ENCODE results near the gene UGT1A3.
"Not testable (repeated sequence)": the region's sequence is repeated elsewhere in the genome, so short reads cannot be mapped to it uniquely, and the experiment has no call there.

UGT1A3 gene

GRCh38 chr2:233708942-233709341, 19.9 kb upstream of the UGT1A3 start:
- DNase-seq: no peak

- no peak for DNase-seq
These were observed 17.4 kb upstream of the UGT1A3 start for GRCh38 chr2:233711312-233712008.

GRCh38 chr2:233712611-233713261, 16.1 kb upstream of the UGT1A3 start, which contains the start of gene UGT1A5:
Gene UGT1A5 (plus strand): TSS chr2:233712907. CDS start chr2:233712992, 85 bp downstream.
- DNase-seq: no peak

GRCh38 chr2:233713262-233713615, 15.6 kb upstream of the UGT1A3 start:
- no peak for DNase-seq

- DNase-seq: no peak
These were observed 14.7 kb upstream of the UGT1A3 start for GRCh38 chr2:233714121-233714520.

- DNase-seq: no peak
These were observed 10.3 kb upstream of the UGT1A3 start, which contains the start of gene UGT1A4 for GRCh38 chr2:233718552-233718951. Gene UGT1A4 (plus strand): TSS chr2:233718736. CDS start chr2:233718821, 85 bp downstream.

GRCh38 chr2:233736868-233737653, 8.2 kb downstream of the UGT1A3 start:
- DNase-seq: not testable (repeated sequence)

GRCh38 chr2:233740870-233741269, 12.0 kb downstream of the UGT1A3 start:
- DNase-seq: no peak

DNA sequence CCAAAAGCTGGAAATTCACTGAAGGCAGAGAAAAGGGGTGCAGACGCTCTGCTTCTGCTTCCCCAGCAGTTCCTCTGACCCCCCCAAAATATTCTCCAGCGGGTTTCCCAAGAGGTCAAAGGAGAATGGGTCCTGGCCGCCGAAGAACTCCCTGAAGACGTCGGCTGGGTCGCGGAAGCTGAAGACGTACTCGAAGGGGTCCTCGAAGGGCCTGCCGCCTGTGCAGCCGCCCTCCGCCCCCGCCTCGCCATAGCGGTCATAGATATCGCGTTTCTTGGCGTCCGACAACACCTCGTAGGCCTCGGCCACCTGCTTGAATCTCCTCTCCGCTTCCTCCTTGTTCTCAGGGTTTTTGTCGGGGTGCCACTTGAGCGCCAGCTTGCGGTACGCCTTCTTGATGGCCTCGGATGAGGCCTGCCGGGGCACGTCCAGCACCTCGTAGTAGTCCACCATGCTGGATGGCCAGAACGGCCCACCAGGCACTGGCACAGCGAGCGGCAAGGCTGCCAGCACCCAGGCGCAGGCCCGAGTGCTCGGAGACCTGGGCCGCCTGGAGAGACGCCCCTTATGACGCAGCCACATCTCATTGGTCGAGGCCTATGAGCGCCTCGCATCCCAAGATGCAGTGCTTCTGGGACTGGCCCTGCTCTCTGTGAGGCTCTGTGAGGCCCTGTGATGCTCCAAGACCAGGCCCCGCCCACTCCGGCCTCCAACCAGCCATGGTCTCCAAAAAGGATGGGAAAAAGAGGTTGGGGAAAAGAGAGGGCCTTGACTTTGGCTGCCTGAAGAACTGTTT, 14.8 kb downstream of the UGT1A3 start:
- DNase-seq: no peak

- no peak for DNase-seq
These were observed 16.4 kb downstream of the UGT1A3 start for GRCh38 chr2:233745073-233745755.

DNA sequence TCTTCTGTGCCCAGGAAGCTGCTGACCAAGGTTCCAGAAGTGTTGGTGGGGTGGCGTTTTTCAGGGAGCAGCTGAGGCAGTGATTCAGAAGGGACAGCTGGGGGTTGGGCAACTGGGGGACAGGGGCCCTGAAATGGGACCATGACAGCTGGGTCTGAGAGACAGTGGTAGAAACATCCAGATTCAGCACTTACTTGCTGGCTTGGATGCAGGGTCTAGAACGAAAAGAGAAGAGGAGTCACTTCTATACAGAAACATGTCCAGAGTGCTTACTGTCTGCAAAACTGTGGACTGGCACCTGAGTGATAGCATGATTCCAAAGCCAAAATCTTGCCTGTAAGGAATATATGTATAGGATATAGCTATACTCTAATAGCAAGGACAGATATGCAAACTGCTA, 17.0 kb downstream of the UGT1A3 start:
- DNase-seq: not testable (repeated sequence)

- DNase-seq: no peak
These were observed 17.8 kb downstream of the UGT1A3 start for GRCh38 chr2:233746475-233747282.

- no peak for DNase-seq
These were observed 18.4 kb downstream of the UGT1A3 start for GRCh38 chr2:233747283-233747544.

DNA sequence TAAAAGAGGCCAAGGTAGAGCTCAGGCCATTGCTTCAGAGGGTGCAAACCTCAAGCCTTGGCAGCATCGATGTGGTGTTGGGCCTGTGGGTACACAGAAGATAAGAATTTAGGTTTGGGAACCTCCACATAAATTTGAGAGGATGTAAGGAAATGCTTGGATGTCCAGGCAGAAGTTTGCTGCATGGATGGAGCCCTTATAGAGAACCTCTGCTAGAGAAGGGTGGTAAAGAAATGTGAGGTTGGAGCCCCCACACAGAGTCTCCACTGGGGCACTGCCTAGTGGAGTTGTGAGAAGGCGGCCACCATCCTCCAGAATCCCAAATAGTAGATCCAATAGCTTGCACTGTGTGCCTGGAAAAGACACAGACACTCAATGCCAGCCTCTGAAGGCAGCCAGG, 21.8 kb downstream of the UGT1A3 start:
- not testable (repeated sequence) for DNase-seq

GRCh38 chr2:233751212-233752009, 22.6 kb downstream of the UGT1A3 start:
- DNase-seq: not testable (repeated sequence)

DNA sequence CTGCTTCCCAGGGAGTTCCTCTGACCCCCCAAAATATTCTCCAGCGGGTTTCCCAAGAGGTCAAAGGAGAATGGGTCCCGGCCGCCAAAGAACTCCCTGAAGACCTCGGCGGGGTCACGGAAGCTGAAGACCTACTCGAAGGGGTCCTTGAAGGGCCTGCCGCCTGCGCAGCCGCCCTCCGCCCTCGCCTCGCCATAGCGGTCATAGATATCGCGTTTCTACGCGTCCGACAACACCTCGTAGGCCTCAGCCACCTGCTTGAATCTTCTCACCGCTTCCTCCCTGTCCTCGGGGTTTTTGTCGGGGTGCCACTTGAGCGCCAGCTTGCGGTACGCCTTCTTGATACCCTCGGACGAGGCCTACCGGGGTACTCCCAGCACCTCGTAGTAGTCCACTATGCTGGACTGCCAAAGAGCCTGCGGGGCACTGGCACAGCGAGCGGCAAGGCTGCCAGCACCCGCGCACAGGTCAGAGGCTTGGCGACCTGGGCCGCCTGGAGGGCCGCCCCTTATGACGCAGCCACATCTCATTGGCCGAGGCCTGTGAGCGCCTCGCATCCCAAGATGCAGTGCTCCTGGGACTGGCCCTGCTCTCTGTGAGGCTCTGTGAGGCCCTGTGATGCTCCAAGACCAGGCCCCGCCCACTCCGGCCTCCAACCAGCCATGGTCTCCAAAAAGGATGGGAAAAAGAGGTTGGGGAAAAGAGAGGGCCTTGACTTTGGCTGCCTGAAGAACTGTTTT, 26.2 kb downstream of the UGT1A3 start:
- no peak for DNase-seq

GRCh38 chr2:233756429-233757081, 27.7 kb downstream of the UGT1A3 start:
- no peak for DNase-seq

GRCh38 chr2:233758141-233758540, 29.3 kb downstream of the UGT1A3 start:
- DNase-seq: no peak

DNA sequence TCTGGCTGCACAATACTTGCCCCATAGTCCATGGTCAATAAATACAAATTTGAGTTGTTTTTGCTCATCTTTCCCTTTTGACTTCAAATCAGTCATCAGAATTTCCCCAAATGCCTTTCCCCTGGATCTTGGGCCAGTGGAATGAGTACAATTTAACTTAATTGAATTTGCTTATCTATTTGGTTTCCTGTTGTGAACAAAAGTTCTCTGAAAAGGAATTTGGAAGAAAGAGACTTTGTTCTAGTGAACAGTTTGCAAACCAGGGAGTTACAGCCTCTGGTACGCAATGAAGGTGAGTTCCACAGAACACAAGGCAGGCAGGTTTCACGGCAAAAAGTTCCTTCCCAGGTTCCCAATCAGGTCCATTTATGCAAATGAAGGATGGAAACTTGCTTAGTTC, 30.0 kb downstream of the UGT1A3 start:
- DNase-seq: no peak
